ENCODE results near the gene CC2D1A. TPM values are rescaled to one million over a fixed set of nuclear protein-coding genes. Genes with fewer than 3 reads are reported as not detected.

Gene CC2D1A
- total RNA-seq, 2 donors from 2014 or later = 35.5 to 52.1 TPM

DNA sequence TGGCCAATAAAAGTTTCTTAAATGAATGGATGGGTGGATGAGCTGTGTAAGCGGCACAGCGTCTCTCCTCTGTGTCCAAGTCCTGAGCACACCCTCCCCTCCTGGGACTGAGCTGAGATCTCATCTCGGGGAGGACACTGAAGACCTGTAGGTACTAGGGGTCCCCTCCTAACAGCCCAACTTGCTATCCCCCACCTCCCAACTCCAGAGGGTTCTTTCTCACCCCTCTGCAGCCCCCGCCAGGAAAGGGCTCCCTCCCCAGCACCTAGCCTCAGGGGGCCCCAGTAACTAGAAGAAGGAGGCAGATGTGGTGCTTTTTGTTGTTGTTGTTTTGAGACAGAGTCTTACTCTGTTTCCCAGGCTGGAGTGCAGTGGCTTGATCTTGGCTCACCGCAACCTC is 30.2 kb upstream of the CC2D1A start:
- H3K27ac ChIP-seq = no peak overlapping the region
- ATAC-seq (no peak), DNase-seq (no peak)
- intact Hi-C loops (cut with DNase I) = loop anchor here (10.0 kb wide), 1 partner anchor 179 kb away; no protein-coding TSS in a partner anchor
- H3K4me3 ChIP-seq = no peak overlapping the region
- no peaks in the 10 kb centered on the region for H3K36me3 ChIP-seq (replicated peaks in 1 of 2; ENCODE audit: insufficient read depth in 1 of 2, low read depth in 2 of 2)
- 96 to 97% methylated on average over 4 to 5 of the region's 5 CpGs for whole genome bisulfite sequencing, 2 donors
- H3K4me1 ChIP-seq = peaks cover 27% of the 10 kb centered on the region
- H3K27me3 ChIP-seq = no peaks in the 10 kb centered on the region
- no peak for TF ChIP-seq POLR2A (IDR thresholded peaks at IDR 0.05)
- TF ChIP-seq, protein P1, sequence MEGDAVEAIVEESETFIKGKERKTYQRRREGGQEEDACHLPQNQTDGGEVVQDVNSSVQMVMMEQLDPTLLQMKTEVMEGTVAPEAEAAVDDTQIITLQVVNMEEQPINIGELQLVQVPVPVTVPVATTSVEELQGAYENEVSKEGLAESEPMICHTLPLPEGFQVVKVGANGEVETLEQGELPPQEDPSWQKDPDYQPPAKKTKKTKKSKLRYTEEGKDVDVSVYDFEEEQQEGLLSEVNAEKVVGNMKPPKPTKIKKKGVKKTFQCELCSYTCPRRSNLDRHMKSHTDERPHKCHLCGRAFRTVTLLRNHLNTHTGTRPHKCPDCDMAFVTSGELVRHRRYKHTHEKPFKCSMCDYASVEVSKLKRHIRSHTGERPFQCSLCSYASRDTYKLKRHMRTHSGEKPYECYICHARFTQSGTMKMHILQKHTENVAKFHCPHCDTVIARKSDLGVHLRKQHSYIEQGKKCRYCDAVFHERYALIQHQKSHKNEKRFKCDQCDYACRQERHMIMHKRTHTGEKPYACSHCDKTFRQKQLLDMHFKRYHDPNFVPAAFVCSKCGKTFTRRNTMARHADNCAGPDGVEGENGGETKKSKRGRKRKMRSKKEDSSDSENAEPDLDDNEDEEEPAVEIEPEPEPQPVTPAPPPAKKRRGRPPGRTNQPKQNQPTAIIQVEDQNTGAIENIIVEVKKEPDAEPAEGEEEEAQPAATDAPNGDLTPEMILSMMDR (IDR thresholded peaks at IDR 0.05) = no peak
- H3K9me3 ChIP-seq = no peaks in the 10 kb centered on the region

GRCh38 chr19:13876834-13877233 is 29.2 kb upstream of the CC2D1A start, which contains the start of gene NANOS3:
NANOS3 (plus strand) TSS chr19:13877134; CDS start chr19:13877249, 115 bp downstream.
- no peak for TF ChIP-seq POLR2A (IDR thresholded peaks at IDR 0.05)
- TF ChIP-seq, protein P1 (IDR thresholded peaks at IDR 0.05) = no peak
- ATAC-seq (no peak), DNase-seq (no peak)
- Histone ChIP-seq H3K27me3 (no peaks in the 10 kb centered on the region), H3K4me1 (peaks cover 33% of the 10 kb centered on the region), H3K36me3 (replicated peaks in 1 of 2; ENCODE audit: insufficient read depth in 1 of 2, low read depth in 2 of 2) (no peaks in the 10 kb centered on the region), H3K9me3 (no peaks in the 10 kb centered on the region), H3K4me3 (no peak within 1 kb of the TSS), H3K27ac (no peak within 1 kb of the TSS)
- 33 to 38% methylated on average over 3 to 5 of the region's 5 CpGs for WGBS, 2 donors
- intact Hi-C loops (cut with DNase I) = loop anchor here (10.0 kb wide), 1 partner anchor 178 kb away; no protein-coding TSS in a partner anchor

DNA sequence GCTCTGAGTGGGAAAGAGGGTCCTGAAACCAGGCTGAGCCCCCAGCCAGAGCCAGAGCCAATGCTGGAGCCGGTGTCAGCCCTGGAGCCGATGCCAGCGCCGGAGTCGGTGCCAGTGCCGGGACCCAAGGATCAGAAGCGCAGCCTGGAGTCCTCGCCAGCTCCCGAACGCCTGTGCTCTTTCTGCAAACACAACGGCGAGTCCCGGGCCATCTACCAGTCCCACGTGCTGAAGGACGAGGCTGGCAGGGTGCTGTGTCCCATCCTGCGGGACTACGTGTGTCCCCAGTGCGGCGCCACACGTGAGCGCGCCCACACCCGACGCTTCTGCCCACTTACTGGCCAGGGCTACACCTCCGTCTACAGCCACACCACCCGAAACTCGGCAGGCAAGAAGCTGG is 28.7 kb upstream of the CC2D1A start:
- intact Hi-C loops (cut with DNase I) = loop anchor here (10.0 kb wide), 1 partner anchor 177 kb away; no protein-coding TSS in a partner anchor
- Histone ChIP-seq H3K4me3 (no peak overlapping the region), H3K9me3 (no peaks in the 10 kb centered on the region), H3K27ac (no peak overlapping the region), H3K27me3 (no peaks in the 10 kb centered on the region), H3K36me3 (replicated peaks in 1 of 2; ENCODE audit: insufficient read depth in 1 of 2, low read depth in 2 of 2) (no peaks in the 10 kb centered on the region), H3K4me1 (peaks cover 37% of the 10 kb centered on the region)
- no peak for DNase-seq
- TF ChIP-seq, protein P1 (IDR thresholded peaks at IDR 0.05) = no peak
- TF ChIP-seq POLR2A (IDR thresholded peaks at IDR 0.05) = no peak
- 86 to 91% methylated on average over 12 to 25 of the region's 27 CpGs for WGBS, 2 donors
- no peak for ATAC-seq

- TF ChIP-seq, protein P1 (IDR thresholded peaks at IDR 0.05) = peak; percentile 98 to 100 (median 100)
- peak in 2 of 3 donors; percentile 60 to 75 for TF ChIP-seq POLR2A (IDR thresholded peaks at IDR 0.05)
- Histone ChIP-seq H3K27me3 (no peaks in the 10 kb centered on the region), H3K9me3 (no peaks in the 10 kb centered on the region), H3K4me3 (no peak overlapping the region), H3K36me3 (replicated peaks in 1 of 2; ENCODE audit: insufficient read depth in 1 of 2, low read depth in 2 of 2) (no peaks in the 10 kb centered on the region), H3K4me1 (peaks cover 52% of the 10 kb centered on the region), H3K27ac (peak overlapping the region; percentile 79 to 90 (median 88))
- intact Hi-C loops (cut with DNase I) = loop anchor here (5.0 kb wide), 1 partner anchor 192 kb away; the partner anchor contains the start of gene MISP3
- WGBS, 2 donors = 6 to 14% methylated on average over 12 to 34 of the region's 34 CpGs
- ATAC-seq = peak; percentile 87
- DNase-seq = peak; percentile 98 to 99 (median 99)
Measured at GRCh38 chr19:13880059-13881043, 25.6 kb upstream of the CC2D1A start.

Measured in body of pancreas (tissue), 4 donors.